Lower leg skin (tissue), 4 donors: ENCODE data around the gene DDX56. TPM values are rescaled to one million over a fixed set of nuclear protein-coding genes. Genes with fewer than 3 reads are reported as not detected.

Source experiments
- DNase-seq, 2 donors: peaks; one replicate each; pipeline ENCODE4 v3.0.0-alpha.2; 2019; ENCODE audit warnings: low spot score in 2 of 2
- H3K4me3 ChIP-seq: fragments of 200-600 bp; sonication (generic); 2 replicates; pipeline ENCODE4 v1.5.1; 2017; ENCODE audit warnings: mild to moderate bottlenecking, low read depth; ENCODE audit not compliant: poor library complexity, severe bottlenecking
- POLR2A ChIP-seq, 2 donors: fragments of 450-650 bp; IDR thresholded peaks; one replicate each; pipeline ENCODE4 v1.6.1; 2016 to 2017; ENCODE audit warnings: antibody characterized with exemption in 2 of 2, mild to moderate bottlenecking in 1 of 2, moderate library complexity in 1 of 2
- WGBS, 2 donors: methylation state at CpG; one replicate each; pipeline ENCODE4 v1.1.5; 2018; 5-methylcytosine and 5-hydroxymethylcytosine counted together
- intact Hi-C: fragments of 100-400 bp; cut with DNase I; formaldehyde crosslinking; loops from one replicate; pipeline ENCODE4 v1.15.0; 2023; ENCODE audit warnings: low total_unique reads
- total RNA-seq, 4 donors: library from RNA; depleted of rRNA; stranded (reverse); fragments of >200 nt; gene quantifications; one replicate each; pipeline ENCODE4 v1.1.0, GENCODE V29; 2016
- TF ChIP-seq, protein P1 (sequence below), 3 donors: fragments of 450-650 bp; IDR thresholded peaks; one replicate each; pipeline ENCODE4 v1.5.1; 2016; ENCODE audit warnings: antibody characterized with exemption in 3 of 3, mild to moderate bottlenecking in 3 of 3, moderate library complexity in 2 of 3

DDX56 gene
- total RNA-seq, 4 donors from 2014 or later, result 58.9 to 71.7 (median 68.3) TPM

DNA sequence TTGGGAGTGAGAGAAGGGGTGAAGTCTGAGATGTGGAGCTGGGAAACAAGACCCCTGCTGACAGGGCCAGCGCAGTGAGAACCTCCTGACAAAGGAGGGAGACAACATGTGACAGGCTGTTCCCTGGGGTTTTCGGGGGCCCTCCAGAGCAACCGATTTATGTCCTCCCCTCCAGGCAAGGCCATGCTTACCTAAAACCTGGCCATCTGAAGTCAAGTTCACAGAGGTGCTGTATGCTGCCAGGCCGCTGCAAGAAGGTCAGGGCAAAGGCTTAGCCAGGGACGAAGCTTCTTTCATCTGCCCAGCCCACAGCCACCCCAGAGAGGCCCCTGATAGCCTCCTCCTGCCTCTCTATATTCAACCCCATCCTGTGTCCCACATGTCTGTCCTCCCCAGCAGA is 53.1 kb downstream of the DDX56 start:
- WGBS, 2 donors, result 81 to 88% methylated on average over 5 of the region's 5 CpGs
- intact Hi-C loops, result no loop called here
- TF ChIP-seq, protein P1, sequence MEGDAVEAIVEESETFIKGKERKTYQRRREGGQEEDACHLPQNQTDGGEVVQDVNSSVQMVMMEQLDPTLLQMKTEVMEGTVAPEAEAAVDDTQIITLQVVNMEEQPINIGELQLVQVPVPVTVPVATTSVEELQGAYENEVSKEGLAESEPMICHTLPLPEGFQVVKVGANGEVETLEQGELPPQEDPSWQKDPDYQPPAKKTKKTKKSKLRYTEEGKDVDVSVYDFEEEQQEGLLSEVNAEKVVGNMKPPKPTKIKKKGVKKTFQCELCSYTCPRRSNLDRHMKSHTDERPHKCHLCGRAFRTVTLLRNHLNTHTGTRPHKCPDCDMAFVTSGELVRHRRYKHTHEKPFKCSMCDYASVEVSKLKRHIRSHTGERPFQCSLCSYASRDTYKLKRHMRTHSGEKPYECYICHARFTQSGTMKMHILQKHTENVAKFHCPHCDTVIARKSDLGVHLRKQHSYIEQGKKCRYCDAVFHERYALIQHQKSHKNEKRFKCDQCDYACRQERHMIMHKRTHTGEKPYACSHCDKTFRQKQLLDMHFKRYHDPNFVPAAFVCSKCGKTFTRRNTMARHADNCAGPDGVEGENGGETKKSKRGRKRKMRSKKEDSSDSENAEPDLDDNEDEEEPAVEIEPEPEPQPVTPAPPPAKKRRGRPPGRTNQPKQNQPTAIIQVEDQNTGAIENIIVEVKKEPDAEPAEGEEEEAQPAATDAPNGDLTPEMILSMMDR (IDR thresholded peaks at IDR 0.05), result no peak
- TF ChIP-seq POLR2A (IDR thresholded peaks at IDR 0.05), result no peak
- DNase-seq, result peak in 1 of 2 donors; percentile 63
- H3K4me3 ChIP-seq, result no peak overlapping the region

DNA sequence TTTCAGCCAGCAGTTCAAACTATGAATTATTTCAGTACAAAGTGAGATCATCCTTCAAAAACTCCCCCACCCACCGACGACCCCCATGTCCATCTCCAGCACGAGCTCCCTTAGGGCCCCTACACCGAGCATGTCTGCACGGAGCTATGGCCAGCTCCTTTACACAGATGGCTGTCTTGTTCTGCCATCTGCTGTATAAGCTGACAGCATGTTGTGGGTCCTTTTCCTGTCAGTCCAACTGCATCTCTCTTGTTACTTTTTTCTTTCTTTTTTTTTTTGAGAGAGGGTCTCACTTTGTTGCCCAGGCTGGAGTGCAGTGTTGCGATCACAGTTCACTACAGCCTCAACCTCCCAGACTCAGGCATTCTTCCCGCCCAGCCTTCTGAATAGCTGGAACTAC is 54.2 kb downstream of the DDX56 start:
- WGBS, 2 donors, result 56 to 61% methylated on average over 7 of the region's 7 CpGs
- DNase-seq, result peak in 1 of 2 donors; percentile 20
- TF ChIP-seq, protein P1 (IDR thresholded peaks at IDR 0.05), result no peak
- TF ChIP-seq POLR2A (IDR thresholded peaks at IDR 0.05), result no peak
- intact Hi-C loops, result no loop called here
- H3K4me3 ChIP-seq, result no peak overlapping the region

DNA sequence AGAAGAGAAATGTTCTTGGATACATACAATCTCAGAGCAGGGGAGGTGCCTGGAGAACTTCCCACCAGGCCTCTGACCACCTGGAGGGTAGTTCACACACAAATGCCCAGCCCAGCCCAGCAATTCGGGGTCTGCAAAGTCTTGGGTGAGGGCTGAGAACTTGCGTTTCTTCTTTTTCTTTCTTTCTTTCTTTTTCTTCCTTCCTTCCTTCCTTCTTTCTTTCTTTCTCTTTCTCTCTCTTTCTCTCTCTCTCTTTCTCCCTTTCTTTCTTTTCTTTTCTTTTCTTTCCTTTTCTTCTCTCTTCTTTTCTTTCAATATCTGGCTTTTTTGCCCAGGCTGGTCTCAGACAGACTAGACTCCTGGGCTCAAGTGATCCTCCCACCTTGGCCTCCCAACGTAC is 54.9 kb downstream of the DDX56 start:
- TF ChIP-seq POLR2A (IDR thresholded peaks at IDR 0.05), result no peak
- TF ChIP-seq, protein P1 (IDR thresholded peaks at IDR 0.05), result no peak
- WGBS, 2 donors, result 81 to 84% methylated on average over 3 of the region's 3 CpGs
- peak in 1 of 2 donors; percentile 18 for DNase-seq
- H3K4me3 ChIP-seq, result no peak overlapping the region
- intact Hi-C loops, result no loop called here

DNA sequence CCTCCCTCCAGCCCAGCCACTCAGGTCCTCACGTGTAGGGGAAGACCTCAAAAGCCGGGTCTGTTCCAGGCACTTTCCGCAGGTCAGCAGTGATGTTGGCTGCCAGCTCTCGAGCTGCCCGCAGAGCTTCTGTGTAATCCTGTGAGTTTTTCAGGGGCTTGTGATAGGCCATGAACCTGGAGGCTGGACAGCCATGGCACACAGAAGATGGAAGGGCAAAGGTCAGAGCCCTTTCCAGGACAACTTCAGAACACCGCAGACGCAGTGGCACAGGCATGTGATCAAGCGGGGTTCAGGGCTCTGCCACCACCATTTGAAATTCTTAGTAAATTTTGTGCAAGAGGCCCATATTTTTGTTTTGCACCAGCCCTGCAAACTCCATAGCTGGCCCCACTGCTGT is 56.5 kb downstream of the DDX56 start:
- intact Hi-C loops, result no loop called here
- no peak for DNase-seq
- no peak overlapping the region for H3K4me3 ChIP-seq
- WGBS, 2 donors, result 91 to 96% methylated on average over 8 of the region's 8 CpGs
- TF ChIP-seq, protein P1 (IDR thresholded peaks at IDR 0.05), result no peak
- TF ChIP-seq POLR2A (IDR thresholded peaks at IDR 0.05), result no peak

Other genes starting within 250 kb of the DDX56 start
- gene CAMK2B, start 248.3 kb downstream of the DDX56 start, total RNA-seq, result 1 to 10 TPM in 2 of 4 donors, under 1 TPM in 2; 0.04 to 2.6 (median 1.1) TPM
- gene NUDCD3, start 83.2 kb downstream of the DDX56 start, total RNA-seq, result 10 to 100 TPM; 53.3 to 87.9 (median 73.2) TPM
- gene NPC1L1, start 32.6 kb downstream of the DDX56 start, total RNA-seq, result under 1 TPM in 3 of 4 donors, not detected in 1; 0.08 to 0.13 (median 0.10) TPM
- 100 to 1,000 TPM; 133 to 166 (median 153) TPM for gene TMED4, start 8.3 kb upstream of the DDX56 start, total RNA-seq
- 100 to 1,000 TPM; 106 to 152 (median 126) TPM for gene OGDH, start 32.7 kb upstream of the DDX56 start, total RNA-seq
- 10 to 100 TPM; 21.1 to 36.0 (median 24.7) TPM for gene ZMIZ2, start 174.9 kb upstream of the DDX56 start, total RNA-seq
- gene PPIA, start 222.8 kb upstream of the DDX56 start, total RNA-seq, result 1,000 to 10,000 TPM; 1,809 to 2,568 (median 2,150) TPM